Trophoblast cell (in vitro differentiated cells and primary cell): ENCODE data around the gene FRAS1.
"Not testable (repeated sequence)": the region's sequence is repeated elsewhere in the genome, so short reads cannot be mapped to it uniquely, and the experiment has no call there.

Experiments
- DNase-seq, 2 donors: peaks; one replicate each; pipeline ENCODE4 v3.0.0-alpha.2; 2016
- H2AFZ ChIP-seq: 2 replicates; pipeline ENCODE4 v1.6.1; 2013; ENCODE audit warnings: low read length, moderate library complexity, mild to moderate bottlenecking; ENCODE audit not compliant: insufficient read depth, poor library complexity
- H2AK5ac ChIP-seq: 2 replicates; pipeline ENCODE4 v1.6.1; 2013; ENCODE audit warnings: mild to moderate bottlenecking, low read length
- H2BK120ac ChIP-seq: 2 replicates; pipeline ENCODE4 v1.6.1; 2013; ENCODE audit warnings: low read length, mild to moderate bottlenecking, moderate library complexity; ENCODE audit not compliant: insufficient read depth, poor library complexity
- H2BK12ac ChIP-seq: 2 replicates; pipeline ENCODE4 v1.6.1; 2013; ENCODE audit warnings: mild to moderate bottlenecking, low read length, moderate library complexity
- H2BK5ac ChIP-seq: 2 replicates; pipeline ENCODE4 v1.6.1; 2013; ENCODE audit warnings: low read length, low read depth, moderate library complexity, mild to moderate bottlenecking; ENCODE audit not compliant: poor library complexity
- H3K14ac ChIP-seq: 2 replicates; pipeline ENCODE4 v1.6.1; 2013; ENCODE audit warnings: mild to moderate bottlenecking, low read length
- H3K18ac ChIP-seq: 2 replicates; pipeline ENCODE4 v1.6.1; 2013; ENCODE audit warnings: mild to moderate bottlenecking, low read length
- H3K23ac ChIP-seq: 2 replicates; pipeline ENCODE4 v1.6.1; 2013; ENCODE audit warnings: low read length
- H3K27ac ChIP-seq: 2 replicates; pipeline ENCODE4 v1.5.1; 2013; ENCODE audit warnings: low read depth, mild to moderate bottlenecking, inconsistent platforms, low read length, moderate library complexity
- H3K27me3 ChIP-seq: 2 replicates; pipeline ENCODE4 v1.6.1; 2013; ENCODE audit warnings: inconsistent platforms, mild to moderate bottlenecking, low read length, moderate library complexity; ENCODE audit not compliant: insufficient read depth
- H3K36me3 ChIP-seq, 2 experiments: 1 replicate in 1 of 2; 2 replicates in 1 of 2; pipeline ENCODE4 v1.6.1; 2013; ENCODE audit warnings: low read length in 2 of 2, mild to moderate bottlenecking in 2 of 2, moderate library complexity in 1 of 2; ENCODE audit not compliant: insufficient read depth in 2 of 2, control insufficient read depth in 1 of 2
- H3K4ac ChIP-seq: 2 replicates; pipeline ENCODE4 v1.6.1; 2013; ENCODE audit warnings: low read depth, mild to moderate bottlenecking, low read length, moderate library complexity
- H3K4me1 ChIP-seq, 2 experiments: 1 replicate in 1 of 2; 2 replicates in 1 of 2; pipeline ENCODE4 v1.6.1; 2013; ENCODE audit warnings: low read length in 2 of 2, mild to moderate bottlenecking in 2 of 2, moderate library complexity in 1 of 2; ENCODE audit not compliant: insufficient read depth in 2 of 2, control insufficient read depth in 1 of 2
- H3K4me2 ChIP-seq: 2 replicates; pipeline ENCODE4 v1.6.1; 2013; ENCODE audit warnings: inconsistent platforms, mild to moderate bottlenecking, low read length, moderate library complexity
- H3K4me3 ChIP-seq: 2 replicates; pipeline ENCODE4 v1.5.1; 2013; ENCODE audit warnings: mild to moderate bottlenecking, low read depth, low read length, inconsistent platforms
- H3K79me1 ChIP-seq: one replicate; pipeline ENCODE4 v1.6.1; 2013; ENCODE audit warnings: low read length
- H3K79me2 ChIP-seq: 2 replicates; pipeline ENCODE4 v1.6.1; 2013; ENCODE audit warnings: low read length, mild to moderate bottlenecking; ENCODE audit not compliant: control insufficient read depth, insufficient read depth, poor library complexity
- H3K9ac ChIP-seq: 2 replicates; pipeline ENCODE4 v1.6.1; 2013; ENCODE audit warnings: mild to moderate bottlenecking, low read length
- H3K9me3 ChIP-seq: 2 replicates; pipeline ENCODE4 v1.6.1; 2013; ENCODE audit warnings: low read depth, mild to moderate bottlenecking, control low read depth, inconsistent platforms, low read length; ENCODE audit not compliant: insufficient read depth
- H4K12ac ChIP-seq: 2 replicates; pipeline ENCODE4 v1.6.1; 2013; ENCODE audit warnings: low read depth, mild to moderate bottlenecking, low read length, moderate library complexity
- H4K8ac ChIP-seq: 2 replicates; pipeline ENCODE4 v1.6.1; 2013; ENCODE audit warnings: low read depth, mild to moderate bottlenecking, low read length, moderate library complexity
- H4K91ac ChIP-seq: one replicate; pipeline ENCODE4 v1.6.1; 2013; ENCODE audit warnings: low read depth, mild to moderate bottlenecking, low read length, moderate library complexity
- WGBS: extraction: QIAGEN DNeasy Blood & Tissue Kit; methylation state at CpG from one replicate; pipeline ENCODE4 v1.1.7; 2013; ENCODE audit warnings: missing lambda C conversion rate; ENCODE audit not compliant: insufficient read length, insufficient coverage; ENCODE audit errors: extremely low coverage; 5-methylcytosine and 5-hydroxymethylcytosine counted together

FRAS1 gene

DNA sequence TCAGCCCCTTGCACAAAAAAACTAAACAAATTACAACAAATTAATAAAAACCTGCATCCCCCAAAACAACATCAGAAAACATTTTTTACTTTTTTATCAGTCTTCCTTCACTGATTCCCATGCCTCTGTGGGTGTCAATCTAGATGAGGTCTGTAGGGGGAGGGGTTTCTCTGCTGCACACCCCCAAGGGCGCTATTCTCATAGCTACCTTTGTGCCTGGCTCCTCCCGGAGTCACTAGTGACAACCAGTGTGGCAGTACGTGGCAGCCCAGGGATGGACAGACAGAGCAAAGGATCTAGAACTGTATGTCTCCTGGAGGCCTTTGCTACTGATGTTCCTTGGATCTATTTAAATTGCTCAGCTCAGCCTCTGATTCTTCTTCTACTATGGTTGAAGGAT lies 266.3 kb downstream of the FRAS1 start:
- H3K9ac ChIP-seq: no peak overlapping the region
- no peaks in the 10 kb centered on the region for H3K79me2 ChIP-seq
- no peak overlapping the region for H2BK12ac ChIP-seq
- no peak overlapping the region for H3K18ac ChIP-seq
- no peak overlapping the region for H3K4ac ChIP-seq
- peaks cover 0 to 11% of the 10 kb centered on the region in 2 experiments for H3K4me1 ChIP-seq
- H4K8ac ChIP-seq: no peak overlapping the region
- H2AFZ ChIP-seq: no peak overlapping the region
- no peak overlapping the region for H2BK120ac ChIP-seq
- no peak overlapping the region for H4K91ac ChIP-seq
- H3K14ac ChIP-seq: no peak overlapping the region
- H2BK5ac ChIP-seq: no peak overlapping the region
- no peak overlapping the region for H2AK5ac ChIP-seq
- H3K23ac ChIP-seq: no peak overlapping the region
- no peaks in the 10 kb centered on the region for H3K27me3 ChIP-seq
- no peak overlapping the region for H4K12ac ChIP-seq
- H3K4me2 ChIP-seq: no peak overlapping the region
- no peak overlapping the region for H3K27ac ChIP-seq
- no CpG with 5 or more reads among the region's 3 CpGs for WGBS
- no peak overlapping the region for H3K4me3 ChIP-seq
- H3K79me1 ChIP-seq: no peaks in the 10 kb centered on the region
- H3K36me3 ChIP-seq: peaks cover 8 to 21% of the 10 kb centered on the region in 2 experiments
- no peak for DNase-seq
- H3K9me3 ChIP-seq: no peaks in the 10 kb centered on the region

DNA sequence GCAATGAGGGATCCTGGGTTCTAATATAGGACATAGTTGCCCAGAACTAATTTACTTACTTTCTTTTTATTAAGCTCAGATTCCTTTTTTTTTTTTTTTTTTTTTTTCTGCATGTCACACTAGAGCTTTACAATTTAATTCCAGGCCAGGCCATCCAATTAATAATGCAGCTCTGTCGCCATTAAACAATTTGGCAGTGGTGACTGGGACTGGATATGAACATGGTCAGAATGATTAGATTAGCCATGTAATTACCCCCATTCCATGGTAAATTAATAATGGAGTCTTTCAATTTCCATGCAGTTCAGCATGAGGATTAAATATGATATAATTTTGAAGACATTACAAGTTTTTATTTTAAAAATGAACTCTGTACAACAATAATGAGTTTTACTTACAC lies 267.5 kb downstream of the FRAS1 start:
- Histone ChIP-seq H3K27ac (no peak overlapping the region), H2AFZ (no peak overlapping the region), H4K12ac (no peak overlapping the region), H3K79me2 (no peaks in the 10 kb centered on the region), H3K79me1 (no peaks in the 10 kb centered on the region), H2BK12ac (no peak overlapping the region), H3K9ac (no peak overlapping the region), H3K4me2 (no peak overlapping the region), H3K36me3 (peaks cover 6 to 18% of the 10 kb centered on the region in 2 experiments), H3K4me3 (no peak overlapping the region), H4K91ac (no peak overlapping the region), H3K9me3 (no peaks in the 10 kb centered on the region), H2BK120ac (no peak overlapping the region), H4K8ac (no peak overlapping the region), H2AK5ac (no peak overlapping the region), H3K27me3 (no peaks in the 10 kb centered on the region), H3K4ac (no peak overlapping the region), H3K18ac (no peak overlapping the region), H3K4me1 (peaks cover 0 to 11% of the 10 kb centered on the region in 2 experiments), H2BK5ac (no peak overlapping the region), H3K14ac (no peak overlapping the region), H3K23ac (no peak overlapping the region)
- no CpG with 5 or more reads among the region's 1 CpG for WGBS
- DNase-seq: no peak

DNA sequence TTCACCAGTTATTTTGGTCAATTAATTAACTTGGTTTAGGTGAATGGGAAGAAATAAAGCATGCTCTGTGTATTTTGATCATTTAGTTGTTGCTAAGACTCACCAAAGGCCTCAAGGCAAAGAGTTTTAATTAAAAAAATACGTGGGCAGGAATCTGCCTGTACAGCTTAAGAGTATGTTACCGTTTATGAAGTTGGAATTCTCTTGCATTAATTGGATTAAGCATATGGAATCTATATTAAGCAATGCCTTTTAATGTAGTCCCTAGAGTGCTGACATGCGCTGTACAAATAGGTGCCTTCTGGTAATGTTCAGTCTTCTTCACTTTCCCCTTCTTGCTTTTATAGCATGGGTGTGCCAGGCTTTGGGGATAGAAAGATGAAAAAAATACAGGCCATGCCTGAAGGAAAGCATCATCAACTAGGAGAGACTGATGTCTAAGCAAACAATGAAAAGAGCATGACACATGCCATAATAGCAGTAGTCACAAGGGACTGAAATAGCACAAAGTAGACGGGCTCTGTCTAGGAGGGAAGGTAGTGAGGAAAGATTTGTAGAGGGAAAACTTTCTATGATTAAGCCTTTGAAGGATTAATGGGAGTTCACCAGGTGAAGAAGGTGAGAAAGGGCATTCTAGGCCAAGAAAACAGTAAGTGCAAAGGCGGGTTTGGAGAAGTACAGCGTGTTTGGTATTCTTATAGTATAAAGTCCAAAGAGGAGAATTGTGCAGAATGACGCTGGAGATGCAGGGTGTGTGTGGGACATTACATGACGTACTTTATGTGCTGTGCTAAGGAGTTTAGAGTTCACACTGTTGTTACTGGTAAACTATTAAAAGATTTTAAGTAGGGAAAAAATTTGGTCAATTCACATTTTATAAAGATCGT lies 268.4 kb downstream of the FRAS1 start:
- no CpG with 5 or more reads among the region's 9 CpGs for WGBS
- H3K4me1 ChIP-seq: peaks cover 0 to 4% of the 10 kb centered on the region in 2 experiments
- H3K23ac ChIP-seq: no peak overlapping the region
- no peak overlapping the region for H2BK120ac ChIP-seq
- H2BK12ac ChIP-seq: no peak overlapping the region
- H2AK5ac ChIP-seq: no peak overlapping the region
- no peak for DNase-seq
- no peaks in the 10 kb centered on the region for H3K27me3 ChIP-seq
- no peak overlapping the region for H3K4me3 ChIP-seq
- no peak overlapping the region for H3K14ac ChIP-seq
- H4K91ac ChIP-seq: no peak overlapping the region
- H3K27ac ChIP-seq: no peak overlapping the region
- no peak overlapping the region for H3K4ac ChIP-seq
- H3K79me2 ChIP-seq: no peaks in the 10 kb centered on the region
- H3K79me1 ChIP-seq: no peaks in the 10 kb centered on the region
- H3K18ac ChIP-seq: no peak overlapping the region
- H4K12ac ChIP-seq: no peak overlapping the region
- H2AFZ ChIP-seq: no peak overlapping the region
- H3K36me3 ChIP-seq: peaks cover 1 to 12% of the 10 kb centered on the region in 2 experiments
- H4K8ac ChIP-seq: no peak overlapping the region
- no peak overlapping the region for H3K4me2 ChIP-seq
- no peaks in the 10 kb centered on the region for H3K9me3 ChIP-seq
- H3K9ac ChIP-seq: no peak overlapping the region
- H2BK5ac ChIP-seq: no peak overlapping the region

DNA sequence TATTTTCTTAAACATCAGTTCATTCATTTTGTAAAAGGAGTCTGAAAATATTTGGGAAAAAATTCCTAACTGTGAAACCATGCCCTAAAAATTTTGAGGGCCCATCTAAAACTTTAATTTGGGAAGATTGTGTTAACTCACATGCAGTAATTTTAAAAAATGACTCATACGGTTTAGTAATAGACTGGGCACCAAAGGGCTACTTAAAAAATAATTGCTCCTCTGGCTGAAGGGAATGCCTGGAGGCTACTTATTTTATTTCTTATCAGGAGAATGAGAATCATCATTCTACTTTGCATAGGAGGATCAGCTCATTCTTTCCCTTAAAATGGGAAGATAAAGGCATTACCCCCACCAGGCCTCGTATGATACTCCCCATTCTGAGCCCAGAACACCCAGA lies 271.5 kb downstream of the FRAS1 start:
- not testable (repeated sequence) for H3K27ac ChIP-seq
- no CpG with 5 or more reads among the region's 2 CpGs for WGBS

More for the DNA sequence above, 271.5 kb downstream of the FRAS1 start:
- not testable (repeated sequence) for H3K9me3 ChIP-seq, DNase-seq, H3K36me3 ChIP-seq, H3K14ac ChIP-seq, H3K18ac ChIP-seq, H3K4me3 ChIP-seq, H3K79me2 ChIP-seq, H4K91ac ChIP-seq, H3K79me1 ChIP-seq, H2BK120ac ChIP-seq, H3K23ac ChIP-seq, H3K4ac ChIP-seq, H4K8ac ChIP-seq, H3K27me3 ChIP-seq, H2BK5ac ChIP-seq, H4K12ac ChIP-seq, H2AK5ac ChIP-seq, H2BK12ac ChIP-seq, H3K9ac ChIP-seq, H3K4me2 ChIP-seq, H2AFZ ChIP-seq
- peaks cover 8 to 16% of the 10 kb centered on the region in 2 experiments for H3K4me1 ChIP-seq
